Muscle layer of duodenum (tissue), 2 donors: ENCODE data around the gene CRELD2.

Source experiments
- H3K27ac ChIP-seq: one replicate; pipeline ENCODE4 v1.7.0; 2013; ENCODE audit warnings: mild to moderate bottlenecking, low read length
- H3K27me3 ChIP-seq: one replicate; pipeline ENCODE4 v1.7.0; 2013; ENCODE audit warnings: low read depth, mild to moderate bottlenecking, control low read depth, low read length
- H3K36me3 ChIP-seq, 2 donors: one replicate each; pipeline ENCODE4 v1.7.0; 2013; ENCODE audit warnings: low read length in 2 of 2, control low read depth in 1 of 2, mild to moderate bottlenecking in 1 of 2; ENCODE audit not compliant: insufficient read depth in 2 of 2, control insufficient read depth in 1 of 2
- H3K4me1 ChIP-seq, 2 donors: one replicate each; pipeline ENCODE4 v1.7.0; 2013; ENCODE audit warnings: low read length in 2 of 2, mild to moderate bottlenecking in 2 of 2, control low read depth in 1 of 2, moderate library complexity in 1 of 2; ENCODE audit not compliant: insufficient read depth in 2 of 2, control insufficient read depth in 1 of 2
- H3K4me3 ChIP-seq, 2 donors: one replicate each; pipeline ENCODE4 v1.7.0; 2013; ENCODE audit warnings: low read length in 2 of 2, low read depth in 1 of 2, mild to moderate bottlenecking in 1 of 2
- H3K9me3 ChIP-seq, 2 donors: one replicate each; pipeline ENCODE4 v1.7.0; 2013; ENCODE audit warnings: low read length in 2 of 2, control low read depth in 1 of 2, mild to moderate bottlenecking in 1 of 2; ENCODE audit not compliant: control insufficient read depth in 1 of 2
- donor health status: healthy.

CRELD2 gene

DNA sequence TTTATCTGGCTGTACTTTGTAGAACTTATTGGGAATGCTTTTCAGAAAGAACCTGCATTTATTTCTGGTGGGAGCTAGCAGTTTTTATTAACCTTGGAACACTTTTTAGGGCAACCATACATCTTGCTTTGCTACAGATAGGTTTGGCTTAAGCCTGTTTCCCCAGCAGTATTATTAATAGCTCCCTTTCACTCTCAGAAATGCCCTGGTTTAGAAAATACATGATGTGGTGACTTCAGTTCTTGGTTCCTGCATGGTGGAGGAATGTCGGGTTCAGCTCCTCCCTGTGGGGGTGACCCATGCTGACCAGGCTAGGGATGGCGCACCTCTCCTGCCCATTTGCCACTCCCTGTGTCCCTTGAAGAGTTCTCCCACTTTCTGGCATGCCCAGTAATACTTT lies 36.6 kb upstream of the CRELD2 start:
- Histone ChIP-seq H3K4me3 (no peak overlapping the region), H3K27ac (no peak overlapping the region), H3K4me1 (no peaks in the 10 kb centered on the region), H3K27me3 (no peaks in the 10 kb centered on the region), H3K36me3 (peaks cover 18 to 24% of the 10 kb centered on the region in 2 donors), H3K9me3 (no peaks in the 10 kb centered on the region)

DNA sequence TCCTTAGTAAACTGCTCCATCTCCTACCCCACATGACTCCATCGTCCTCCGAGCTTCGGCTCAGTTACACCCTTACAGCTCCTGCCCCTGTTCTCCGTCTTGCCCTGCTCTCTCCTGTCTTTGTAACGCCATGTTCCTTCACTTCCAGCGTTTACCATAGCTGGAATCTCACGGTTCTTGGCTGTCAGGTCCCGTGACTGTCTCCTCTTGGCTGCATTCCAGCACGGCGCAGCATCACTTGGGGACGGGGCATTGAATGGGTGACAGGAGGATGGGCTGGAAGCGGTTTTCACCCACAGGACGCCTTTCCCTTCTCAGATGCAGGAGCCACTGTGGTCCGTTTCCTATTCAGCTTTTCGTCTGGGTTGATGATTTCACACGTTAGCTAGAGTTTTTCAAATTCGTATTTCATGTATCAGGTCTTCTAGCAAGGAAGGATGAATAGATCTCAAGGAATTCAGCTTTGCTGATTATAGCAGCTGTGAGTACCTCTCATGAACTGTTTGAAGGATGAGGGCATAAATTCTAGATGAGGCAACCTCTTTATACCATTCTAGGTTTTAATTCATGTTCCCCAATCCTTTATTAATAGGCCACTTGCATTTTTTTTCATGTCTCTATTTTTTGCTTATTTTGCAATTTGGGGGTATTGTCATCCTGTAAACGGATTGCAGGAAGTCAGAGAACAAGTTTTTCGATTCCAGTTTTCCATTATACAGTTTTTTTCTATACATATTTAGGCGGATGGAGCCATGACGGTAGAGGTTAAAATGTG lies 35.7 kb upstream of the CRELD2 start:
- no peaks in the 10 kb centered on the region for H3K27me3 ChIP-seq
- no peaks in the 10 kb centered on the region for H3K9me3 ChIP-seq
- peaks cover 18 to 27% of the 10 kb centered on the region in 2 donors for H3K36me3 ChIP-seq
- no peak overlapping the region for H3K27ac ChIP-seq
- H3K4me1 ChIP-seq: no peaks in the 10 kb centered on the region
- H3K4me3 ChIP-seq: no peak overlapping the region

DNA sequence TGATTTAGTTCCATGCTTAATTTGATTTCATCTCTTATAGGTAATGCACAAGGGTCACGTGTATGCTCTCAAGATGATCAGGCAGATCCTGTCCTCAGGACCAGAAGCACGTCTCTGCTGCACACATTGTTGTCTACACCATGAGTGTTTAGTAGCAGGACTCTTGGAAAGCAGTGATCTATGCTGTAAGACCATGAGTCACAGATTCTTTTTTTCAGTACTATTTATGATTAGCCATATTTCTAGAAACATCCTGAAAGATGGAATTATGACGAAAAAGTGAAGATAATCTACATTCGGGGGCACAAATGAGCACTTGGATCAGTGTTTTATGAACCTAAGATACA lies 35.2 kb upstream of the CRELD2 start:
- H3K36me3 ChIP-seq: peaks cover 18 to 27% of the 10 kb centered on the region in 2 donors
- no peak overlapping the region for H3K27ac ChIP-seq
- H3K4me1 ChIP-seq: no peaks in the 10 kb centered on the region
- no peak overlapping the region for H3K4me3 ChIP-seq
- no peaks in the 10 kb centered on the region for H3K27me3 ChIP-seq
- H3K9me3 ChIP-seq: no peaks in the 10 kb centered on the region

DNA sequence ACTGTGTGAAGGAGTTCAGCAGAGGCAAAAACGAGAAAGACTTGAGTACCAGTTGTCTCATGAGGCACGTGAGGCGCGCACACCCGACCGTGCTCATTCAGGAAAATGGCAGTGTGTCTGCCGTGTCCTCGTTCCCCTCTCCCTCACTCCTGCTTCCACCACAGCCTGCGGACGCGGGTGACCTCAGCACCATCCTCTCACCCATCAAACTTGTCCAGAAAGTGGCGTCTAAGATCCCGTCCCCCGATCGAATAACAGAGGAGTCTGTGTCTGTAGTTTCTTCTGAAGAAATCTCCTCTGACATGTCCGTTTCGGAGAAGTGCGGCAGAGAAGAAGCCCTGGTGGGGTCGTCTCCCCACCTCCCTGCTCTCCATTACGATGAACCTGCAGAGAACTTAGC lies 34.4 kb upstream of the CRELD2 start:
- Histone ChIP-seq H3K27me3 (no peaks in the 10 kb centered on the region), H3K9me3 (no peaks in the 10 kb centered on the region), H3K4me1 (no peaks in the 10 kb centered on the region), H3K27ac (no peak overlapping the region), H3K4me3 (no peak overlapping the region), H3K36me3 (peaks cover 18 to 27% of the 10 kb centered on the region in 2 donors)

DNA sequence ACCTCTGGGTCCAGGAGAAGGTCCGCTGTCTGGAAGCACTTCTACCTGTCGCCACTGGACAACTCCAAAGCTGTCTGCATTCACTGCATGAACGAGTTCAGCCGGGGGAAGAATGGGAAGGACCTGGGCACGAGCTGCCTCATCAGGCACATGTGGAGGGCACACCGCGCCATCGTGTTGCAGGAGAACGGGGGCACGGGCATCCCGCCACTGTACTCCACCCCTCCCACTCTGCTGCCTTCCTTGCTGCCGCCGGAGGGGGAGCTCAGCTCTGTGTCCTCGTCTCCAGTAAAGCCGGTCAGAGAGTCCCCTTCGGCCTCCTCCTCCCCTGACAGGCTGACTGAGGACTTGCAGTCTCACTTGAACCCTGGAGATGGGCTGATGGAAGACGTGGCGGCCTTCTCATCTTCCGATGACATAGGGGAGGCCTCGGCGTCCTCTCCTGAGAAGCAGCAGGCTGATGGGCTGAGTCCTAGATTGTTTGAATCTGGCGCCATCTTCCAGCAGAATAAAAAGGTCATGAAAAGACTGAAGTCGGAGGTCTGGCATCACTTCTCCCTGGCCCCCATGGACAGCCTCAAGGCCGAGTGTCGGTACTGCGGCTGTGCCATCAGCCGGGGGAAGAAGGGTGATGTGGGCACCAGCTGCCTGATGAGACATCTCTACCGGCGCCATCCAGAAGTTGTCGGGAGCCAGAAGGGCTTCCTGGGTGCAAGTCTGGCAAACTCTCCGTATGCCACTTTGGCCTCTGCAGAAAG lies 33.8 kb upstream of the CRELD2 start:
- no peaks in the 10 kb centered on the region for H3K4me1 ChIP-seq
- peaks cover 18 to 27% of the 10 kb centered on the region in 2 donors for H3K36me3 ChIP-seq
- no peaks in the 10 kb centered on the region for H3K27me3 ChIP-seq
- no peaks in the 10 kb centered on the region for H3K9me3 ChIP-seq
- H3K4me3 ChIP-seq: no peak overlapping the region
- H3K27ac ChIP-seq: no peak overlapping the region

DNA sequence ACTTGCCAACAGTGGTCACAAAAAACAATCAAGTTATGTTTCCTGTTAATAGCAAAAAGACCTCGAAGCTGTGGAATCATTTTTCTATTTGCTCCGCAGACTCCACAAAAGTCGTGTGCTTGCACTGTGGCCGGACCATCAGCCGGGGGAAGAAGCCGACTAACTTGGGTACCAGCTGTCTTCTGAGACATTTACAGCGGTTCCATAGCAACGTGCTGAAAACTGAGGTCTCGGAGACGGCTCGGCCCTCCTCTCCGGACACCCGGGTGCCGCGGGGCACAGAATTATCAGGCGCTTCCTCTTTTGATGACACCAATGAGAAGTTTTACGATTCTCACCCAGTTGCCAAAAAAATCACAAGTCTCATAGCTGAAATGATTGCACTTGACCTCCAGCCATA lies 33.2 kb upstream of the CRELD2 start:
- H3K36me3 ChIP-seq: peaks cover 18 to 27% of the 10 kb centered on the region in 2 donors
- no peaks in the 10 kb centered on the region for H3K9me3 ChIP-seq
- no peaks in the 10 kb centered on the region for H3K4me1 ChIP-seq
- H3K27me3 ChIP-seq: no peaks in the 10 kb centered on the region
- no peak overlapping the region for H3K4me3 ChIP-seq
- no peak overlapping the region for H3K27ac ChIP-seq

DNA sequence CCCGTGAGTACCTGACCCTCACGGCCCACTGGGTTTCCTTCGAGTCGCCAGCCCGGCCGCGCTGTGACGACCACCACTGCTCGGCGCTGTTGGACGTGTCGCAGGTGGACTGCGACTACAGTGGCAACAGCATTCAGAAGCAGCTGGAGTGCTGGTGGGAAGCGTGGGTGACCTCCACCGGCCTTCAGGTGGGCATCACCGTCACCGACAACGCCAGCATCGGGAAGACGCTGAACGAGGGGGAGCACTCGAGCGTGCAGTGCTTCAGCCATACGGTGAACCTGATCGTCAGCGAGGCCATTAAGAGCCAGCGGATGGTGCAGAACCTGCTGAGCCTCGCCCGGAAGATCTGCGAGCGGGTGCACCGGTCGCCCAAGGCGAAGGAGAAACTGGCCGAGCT lies 32.6 kb upstream of the CRELD2 start:
- H3K27me3 ChIP-seq: no peaks in the 10 kb centered on the region
- no peak overlapping the region for H3K27ac ChIP-seq
- no peaks in the 10 kb centered on the region for H3K9me3 ChIP-seq
- no peak overlapping the region for H3K4me3 ChIP-seq
- H3K4me1 ChIP-seq: no peaks in the 10 kb centered on the region
- peaks cover 18 to 27% of the 10 kb centered on the region in 2 donors for H3K36me3 ChIP-seq

DNA sequence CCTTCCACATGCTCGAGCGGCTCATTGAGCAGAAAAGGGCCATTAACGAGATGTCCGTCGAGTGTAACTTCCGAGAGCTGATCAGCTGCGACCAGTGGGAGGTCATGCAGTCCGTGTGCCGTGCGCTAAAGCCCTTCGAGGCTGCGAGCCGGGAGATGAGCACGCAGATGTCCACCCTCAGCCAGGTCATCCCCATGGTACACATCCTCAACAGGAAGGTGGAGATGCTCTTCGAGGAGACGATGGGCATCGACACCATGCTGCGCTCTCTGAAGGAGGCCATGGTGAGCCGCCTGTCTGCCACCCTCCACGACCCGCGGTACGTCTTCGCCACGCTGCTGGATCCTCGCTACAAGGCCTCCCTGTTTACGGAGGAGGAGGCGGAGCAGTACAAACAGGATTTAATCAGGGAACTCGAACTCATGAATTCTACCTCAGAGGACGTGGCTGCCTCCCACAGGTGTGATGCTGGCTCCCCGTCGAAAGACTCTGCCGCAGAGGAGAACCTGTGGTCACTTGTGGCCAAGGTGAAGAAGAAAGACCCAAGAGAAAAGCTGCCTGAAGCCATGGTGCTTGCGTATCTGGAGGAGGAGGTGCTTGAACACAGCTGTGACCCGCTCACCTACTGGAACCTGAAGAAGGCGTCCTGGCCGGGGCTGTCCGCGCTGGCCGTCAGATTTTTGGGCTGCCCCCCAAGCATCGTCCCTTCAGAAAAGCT lies 31.9 kb upstream of the CRELD2 start:
- no peaks in the 10 kb centered on the region for H3K9me3 ChIP-seq

DNA sequence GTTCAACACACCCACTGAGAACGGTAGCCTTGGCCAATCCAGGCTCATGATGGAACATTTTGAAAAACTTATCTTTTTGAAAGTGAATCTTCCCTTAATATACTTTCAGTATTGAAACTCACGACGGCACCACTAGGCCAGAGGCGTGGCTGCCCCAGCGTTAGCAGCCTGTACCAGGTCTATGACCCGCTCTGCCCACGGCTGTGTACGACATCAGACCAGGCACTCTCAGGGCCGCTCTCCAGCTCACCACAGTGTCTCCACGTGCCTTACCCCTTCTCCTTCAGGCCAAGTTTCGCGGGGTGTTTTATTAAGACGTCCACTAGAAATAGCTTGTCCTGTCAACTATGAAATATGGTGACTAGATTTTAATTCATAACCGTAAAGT lies 31.4 kb upstream of the CRELD2 start:
- H3K36me3 ChIP-seq: peaks cover 18 to 27% of the 10 kb centered on the region in 2 donors
- H3K4me1 ChIP-seq: no peaks in the 10 kb centered on the region
- H3K4me3 ChIP-seq: no peak overlapping the region
- H3K27ac ChIP-seq: no peak overlapping the region
- H3K9me3 ChIP-seq: no peaks in the 10 kb centered on the region
- no peaks in the 10 kb centered on the region for H3K27me3 ChIP-seq

More for the DNA sequence above, 31.9 kb upstream of the CRELD2 start:
- Histone ChIP-seq H3K27me3 (no peaks in the 10 kb centered on the region), H3K27ac (no peak overlapping the region), H3K4me1 (no peaks in the 10 kb centered on the region), H3K4me3 (no peak overlapping the region), H3K36me3 (peaks cover 18 to 27% of the 10 kb centered on the region in 2 donors)

DNA sequence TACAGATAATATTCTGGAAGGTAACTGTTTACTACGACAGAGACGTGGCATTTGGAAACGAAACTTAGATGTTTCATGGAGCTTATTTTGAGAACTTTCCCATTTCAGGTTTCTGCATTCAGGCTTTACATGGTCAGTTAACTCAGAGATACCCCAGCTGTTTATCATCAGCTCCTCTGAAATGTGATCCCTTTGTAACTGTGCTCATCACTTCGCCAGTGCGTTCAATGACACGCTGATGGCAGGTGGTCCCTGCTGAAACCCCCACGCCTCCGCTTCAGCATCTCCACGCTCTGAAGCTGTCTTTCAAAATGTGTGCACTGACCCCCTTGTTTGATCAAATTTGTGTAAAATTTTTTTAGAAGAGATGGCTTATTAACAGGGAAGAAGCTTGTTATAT lies 30.7 kb upstream of the CRELD2 start:
- H3K36me3 ChIP-seq: peaks cover 18 to 33% of the 10 kb centered on the region in 2 donors
- H3K27ac ChIP-seq: no peak overlapping the region
- no peaks in the 10 kb centered on the region for H3K9me3 ChIP-seq
- H3K4me3 ChIP-seq: no peak overlapping the region
- H3K4me1 ChIP-seq: no peaks in the 10 kb centered on the region
- H3K27me3 ChIP-seq: no peaks in the 10 kb centered on the region

DNA sequence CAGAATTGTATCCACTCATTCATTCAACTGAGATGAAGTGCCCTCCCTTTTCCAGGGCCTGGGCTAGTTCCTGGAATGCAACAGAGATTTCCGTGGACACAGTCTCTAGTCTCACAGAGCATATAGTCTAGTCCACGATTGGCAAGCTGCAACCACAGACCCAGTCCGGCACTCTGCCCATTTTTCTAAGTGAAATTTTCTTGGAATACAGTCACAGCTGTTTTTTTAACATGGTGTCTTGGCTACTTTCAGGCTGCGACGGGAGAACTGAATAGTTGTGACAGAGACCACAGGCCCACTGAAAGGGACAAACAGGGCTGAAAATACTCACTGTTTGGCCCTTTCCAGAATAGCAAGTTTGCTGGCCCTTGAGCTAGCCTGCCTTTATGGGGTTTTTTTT lies 29.4 kb upstream of the CRELD2 start:
- Histone ChIP-seq H3K4me3 (no peak overlapping the region), H3K9me3 (no peaks in the 10 kb centered on the region), H3K4me1 (no peaks in the 10 kb centered on the region), H3K27me3 (no peaks in the 10 kb centered on the region), H3K27ac (no peak overlapping the region), H3K36me3 (peaks cover 18 to 31% of the 10 kb centered on the region in 2 donors)
